ENCODE results near the gene ZNFX1. TPM values are rescaled to one million over a fixed set of nuclear protein-coding genes. Genes with fewer than 3 reads are reported as not detected.

Gene ZNFX1
- total and polyA plus RNA-seq, 2 experiments from 2014 or later = 47.3 to 50.7 TPM

DNA sequence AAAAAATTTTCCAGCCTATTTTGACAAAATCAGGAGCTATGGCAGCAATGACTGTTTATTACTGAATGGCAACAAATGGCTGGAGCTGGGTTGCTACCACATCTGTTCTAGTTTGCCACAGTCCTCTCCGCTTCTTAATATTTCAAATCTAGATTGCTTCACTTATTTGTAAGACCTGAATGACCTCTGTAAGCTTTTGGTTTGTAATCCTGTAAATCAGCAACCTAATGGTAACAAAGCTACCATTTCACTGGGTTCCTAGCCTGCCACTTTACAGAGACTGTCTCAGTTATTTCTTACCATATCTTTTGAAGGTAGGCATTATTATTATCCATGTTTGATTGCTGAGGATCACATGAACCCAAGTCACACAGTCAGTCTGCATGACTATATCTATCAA lies 15.4 kb downstream of the ZNFX1 start:
- no peaks in the 10 kb centered on the region for H3K9me3 ChIP-seq (ENCODE audit: low read depth)
- peaks cover 17% of the 10 kb centered on the region; the same call in 1 of the 2 replicates for H4K20me1 ChIP-seq (ENCODE audit: insufficient read depth)
- no peak for DNase-seq
- no peak overlapping the region for H3K4me2 ChIP-seq (ENCODE audit: unreplicated experiment)
- H3K36me3 ChIP-seq (ENCODE audit: low read depth) = peaks cover 73% of the 10 kb centered on the region
- H3K79me2 ChIP-seq (ENCODE audit: insufficient read depth) = peaks cover 76% of the 10 kb centered on the region
- no peak overlapping the region for H3K27ac ChIP-seq
- no peaks in the 10 kb centered on the region for H3F3A ChIP-seq (ENCODE audit: insufficient read depth)
- WGBS, 2 experiments (ENCODE audit: low coverage in 1 of 2, low lambda C conversion rate in 2 of 2, missing lambda C conversion rate in 2 of 2) = 50% methylated on average over 1 of the region's 1 CpG
- TF ChIP-seq EZH2phosphoT487 (IDR thresholded peaks at IDR 0.05; ENCODE audit: insufficient read depth, low read depth) = no peak
- no peak for TF ChIP-seq EZH2 (IDR thresholded peaks at IDR 0.05; ENCODE audit: insufficient read depth, poor library complexity, severe bottlenecking)
- in situ Hi-C loops (cut with MboI) = no loop called here
- no peaks in the 10 kb centered on the region for H3K27me3 ChIP-seq (replicated peaks; ENCODE audit: insufficient read depth)
- no peak overlapping the region for H2AFZ ChIP-seq
- no peaks in the 10 kb centered on the region for H3K9me2 ChIP-seq (ENCODE audit: insufficient read depth)
- H3K4me3 ChIP-seq = no peak overlapping the region
- H3K4me1 ChIP-seq (ENCODE audit: insufficient read depth) = no peaks in the 10 kb centered on the region; the same call in 1 of the 2 replicates
- no peak overlapping the region for H3K9ac ChIP-seq

GRCh38 chr20:49261173-49261572 lies 16.7 kb downstream of the ZNFX1 start:
- Histone ChIP-seq H3K27ac (no peak overlapping the region), H3K9me3 (ENCODE audit: low read depth) (no peaks in the 10 kb centered on the region), H3K27me3 (replicated peaks; ENCODE audit: insufficient read depth) (no peaks in the 10 kb centered on the region), H4K20me1 (ENCODE audit: insufficient read depth) (peaks cover 8% of the 10 kb centered on the region; the same call in 1 of the 2 replicates), H3K4me3 (no peak overlapping the region), H2AFZ (no peak overlapping the region), H3F3A (ENCODE audit: insufficient read depth) (no peaks in the 10 kb centered on the region), H3K9ac (no peak overlapping the region), H3K9me2 (ENCODE audit: insufficient read depth) (no peaks in the 10 kb centered on the region), H3K36me3 (ENCODE audit: low read depth) (peaks cover 82% of the 10 kb centered on the region), H3K4me1 (ENCODE audit: insufficient read depth) (no peaks in the 10 kb centered on the region), H3K79me2 (ENCODE audit: insufficient read depth) (peaks cover 64% of the 10 kb centered on the region), H3K4me2 (ENCODE audit: unreplicated experiment) (no peak overlapping the region)
- TF ChIP-seq EZH2 (IDR thresholded peaks at IDR 0.05; ENCODE audit: insufficient read depth, poor library complexity, severe bottlenecking) = no peak
- TF ChIP-seq EZH2phosphoT487 (IDR thresholded peaks at IDR 0.05; ENCODE audit: insufficient read depth, low read depth) = no peak
- no peak for DNase-seq
- in situ Hi-C loops (cut with MboI) = no loop called here
- WGBS, 2 experiments (ENCODE audit: low coverage in 1 of 2, low lambda C conversion rate in 2 of 2, missing lambda C conversion rate in 2 of 2) = 96 to 99% methylated on average over 3 of the region's 3 CpGs

DNA sequence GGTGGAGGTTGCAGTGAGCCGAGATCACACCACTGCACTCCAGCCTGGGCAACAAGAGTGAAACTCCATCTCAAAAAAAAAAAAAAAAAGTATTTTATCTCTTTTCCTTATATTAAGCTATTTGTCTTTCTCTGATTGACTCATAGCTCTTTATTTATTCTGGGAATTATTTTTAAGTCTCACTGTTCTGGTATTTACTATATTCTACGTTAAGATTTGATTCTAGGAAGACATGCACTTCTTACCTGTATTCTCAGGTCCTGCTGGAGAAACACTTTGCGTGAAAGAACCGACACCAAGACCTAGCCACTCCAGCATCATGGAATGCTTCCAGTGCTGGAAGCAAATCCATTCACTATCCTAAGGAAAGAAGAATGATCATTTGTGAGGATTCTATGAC lies 17.6 kb downstream of the ZNFX1 start:
- H3F3A ChIP-seq (ENCODE audit: insufficient read depth) = no peaks in the 10 kb centered on the region
- DNase-seq = no peak
- H4K20me1 ChIP-seq (ENCODE audit: insufficient read depth) = peaks cover 5% of the 10 kb centered on the region; the same call in 1 of the 2 replicates
- TF ChIP-seq EZH2phosphoT487 (IDR thresholded peaks at IDR 0.05; ENCODE audit: insufficient read depth, low read depth) = no peak
- TF ChIP-seq EZH2 (IDR thresholded peaks at IDR 0.05; ENCODE audit: insufficient read depth, poor library complexity, severe bottlenecking) = no peak
- H3K9ac ChIP-seq = no peak overlapping the region
- H3K36me3 ChIP-seq (ENCODE audit: low read depth) = peaks cover 86% of the 10 kb centered on the region
- H3K27me3 ChIP-seq (replicated peaks; ENCODE audit: insufficient read depth) = no peaks in the 10 kb centered on the region
- H3K9me2 ChIP-seq (ENCODE audit: insufficient read depth) = no peaks in the 10 kb centered on the region
- WGBS, 2 experiments (ENCODE audit: low coverage in 1 of 2, low lambda C conversion rate in 2 of 2, missing lambda C conversion rate in 2 of 2) = 95 to 97% methylated on average over 4 of the region's 4 CpGs
- peaks cover 54% of the 10 kb centered on the region for H3K79me2 ChIP-seq (ENCODE audit: insufficient read depth)
- no peak overlapping the region for H3K4me3 ChIP-seq
- in situ Hi-C loops (cut with MboI) = no loop called here
- H3K4me2 ChIP-seq (ENCODE audit: unreplicated experiment) = no peak overlapping the region
- H2AFZ ChIP-seq = no peak overlapping the region
- no peaks in the 10 kb centered on the region for H3K4me1 ChIP-seq (ENCODE audit: insufficient read depth)
- H3K9me3 ChIP-seq (ENCODE audit: low read depth) = no peaks in the 10 kb centered on the region
- no peak overlapping the region for H3K27ac ChIP-seq

- Histone ChIP-seq H3K9me2 (ENCODE audit: insufficient read depth) (no peaks in the 10 kb centered on the region), H3K27me3 (replicated peaks; ENCODE audit: insufficient read depth) (no peaks in the 10 kb centered on the region), H3K79me2 (ENCODE audit: insufficient read depth) (peaks cover 50% of the 10 kb centered on the region), H3K4me3 (no peak overlapping the region), H3F3A (ENCODE audit: insufficient read depth) (no peaks in the 10 kb centered on the region), H3K27ac (no peak overlapping the region), H3K4me1 (ENCODE audit: insufficient read depth) (no peaks in the 10 kb centered on the region), H3K36me3 (ENCODE audit: low read depth) (peaks cover 83% of the 10 kb centered on the region), H3K9me3 (ENCODE audit: low read depth) (no peaks in the 10 kb centered on the region), H4K20me1 (ENCODE audit: insufficient read depth) (0 out of 2 replicates have a peak, but pooled peaks cover under 1% of the 10 kb centered on the region), H2AFZ (no peak overlapping the region), H3K4me2 (ENCODE audit: unreplicated experiment) (no peak overlapping the region), H3K9ac (no peak overlapping the region)
- in situ Hi-C loops (cut with MboI) = no loop called here
- WGBS, 2 experiments (ENCODE audit: low coverage in 1 of 2, low lambda C conversion rate in 2 of 2, missing lambda C conversion rate in 2 of 2) = 95 to 98% methylated on average over 2 of the region's 2 CpGs
- TF ChIP-seq EZH2 (IDR thresholded peaks at IDR 0.05; ENCODE audit: insufficient read depth, poor library complexity, severe bottlenecking) (no peak), EZH2phosphoT487 (IDR thresholded peaks at IDR 0.05; ENCODE audit: insufficient read depth, low read depth) (no peak)
- DNase-seq = no peak
Observed at GRCh38 chr20:49259799-49260198, 18.1 kb downstream of the ZNFX1 start.

DNA sequence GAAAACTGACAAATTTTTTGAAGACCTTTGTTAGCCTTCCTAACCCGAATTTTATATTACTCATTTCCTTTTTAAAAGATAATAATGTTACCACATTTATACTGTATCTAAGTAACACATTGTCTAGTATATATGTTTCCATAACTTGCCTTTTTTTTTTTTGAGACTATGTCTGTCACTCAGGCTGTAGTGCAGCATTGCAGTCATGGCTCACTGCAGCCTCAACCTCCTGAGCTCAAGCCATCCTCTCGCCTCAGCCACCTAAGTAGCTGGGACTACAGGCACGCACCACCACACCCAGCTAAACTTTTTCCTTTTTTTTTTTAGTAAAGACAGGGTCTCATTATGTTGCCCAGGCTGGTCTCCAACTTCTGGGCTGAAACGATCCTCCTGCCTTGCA lies 18.6 kb downstream of the ZNFX1 start:
- Histone ChIP-seq H4K20me1 (ENCODE audit: insufficient read depth) (no peaks in the 10 kb centered on the region), H3K27me3 (replicated peaks; ENCODE audit: insufficient read depth) (no peaks in the 10 kb centered on the region), H3F3A (ENCODE audit: insufficient read depth) (no peaks in the 10 kb centered on the region), H3K79me2 (ENCODE audit: insufficient read depth) (peaks cover 45% of the 10 kb centered on the region), H3K4me1 (ENCODE audit: insufficient read depth) (no peaks in the 10 kb centered on the region), H3K4me3 (no peak overlapping the region), H3K36me3 (ENCODE audit: low read depth) (peaks cover 84% of the 10 kb centered on the region), H3K9me2 (ENCODE audit: insufficient read depth) (no peaks in the 10 kb centered on the region), H3K9me3 (ENCODE audit: low read depth) (no peaks in the 10 kb centered on the region), H2AFZ (no peak overlapping the region), H3K9ac (no peak overlapping the region), H3K27ac (no peak overlapping the region), H3K4me2 (ENCODE audit: unreplicated experiment) (no peak overlapping the region)
- TF ChIP-seq EZH2phosphoT487 (IDR thresholded peaks at IDR 0.05; ENCODE audit: insufficient read depth, low read depth) (no peak), EZH2 (IDR thresholded peaks at IDR 0.05; ENCODE audit: insufficient read depth, poor library complexity, severe bottlenecking) (no peak)
- in situ Hi-C loops (cut with MboI) = no loop called here
- WGBS, 2 experiments (ENCODE audit: low coverage in 1 of 2, low lambda C conversion rate in 2 of 2, missing lambda C conversion rate in 2 of 2) = 56 to 58% methylated on average over 4 of the region's 4 CpGs
- DNase-seq = no peak

Measured in GM23248 (cell line).